ENCODE measurements around the gene IL34.

The IL34 gene

DNA sequence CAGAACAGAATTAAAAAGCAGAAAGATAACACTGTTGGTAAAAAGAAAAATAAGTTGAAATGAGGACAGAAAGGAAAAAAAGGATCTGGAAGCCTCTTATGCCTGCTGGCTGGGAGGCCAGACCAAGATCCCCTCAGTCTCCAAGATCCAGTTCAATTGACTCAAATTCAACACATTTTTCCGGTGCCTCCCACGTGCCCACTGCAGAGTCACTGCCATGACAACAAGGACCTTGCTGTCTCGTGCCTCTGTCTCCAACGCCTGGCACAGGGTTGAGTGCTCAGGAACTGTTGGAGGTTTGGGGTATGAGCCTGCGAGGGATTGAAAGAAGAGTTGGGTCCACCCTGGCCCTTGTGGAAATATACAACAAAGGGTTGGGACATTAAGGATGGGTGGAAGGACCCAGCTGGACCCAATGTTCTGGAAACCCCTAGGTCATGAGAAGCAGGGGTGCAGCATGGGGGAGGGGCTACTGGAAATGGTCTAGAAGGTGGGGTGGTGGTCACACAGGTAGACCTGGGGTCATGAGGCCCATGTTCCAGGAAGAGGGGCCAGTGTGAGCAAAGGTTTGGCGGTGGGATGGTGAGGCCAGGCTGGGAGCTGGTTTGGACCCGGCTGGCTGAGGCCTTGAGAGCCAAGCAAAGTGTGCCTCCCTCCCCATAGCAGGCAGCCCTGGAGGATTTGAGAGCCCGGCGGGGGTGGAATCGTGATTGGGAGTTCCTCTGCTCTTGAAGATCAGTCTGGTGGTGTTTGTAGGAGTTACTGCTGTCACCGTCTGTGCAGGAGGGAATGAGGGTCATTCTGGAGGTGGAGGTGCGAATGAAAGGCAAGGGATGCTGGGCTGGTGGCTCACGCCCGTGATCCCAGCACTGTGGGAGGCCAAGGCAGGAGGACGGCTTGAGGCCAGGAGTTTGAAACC, 1.3 kb downstream of the IL34 start:
- TF ChIP-seq, protein P1, sequence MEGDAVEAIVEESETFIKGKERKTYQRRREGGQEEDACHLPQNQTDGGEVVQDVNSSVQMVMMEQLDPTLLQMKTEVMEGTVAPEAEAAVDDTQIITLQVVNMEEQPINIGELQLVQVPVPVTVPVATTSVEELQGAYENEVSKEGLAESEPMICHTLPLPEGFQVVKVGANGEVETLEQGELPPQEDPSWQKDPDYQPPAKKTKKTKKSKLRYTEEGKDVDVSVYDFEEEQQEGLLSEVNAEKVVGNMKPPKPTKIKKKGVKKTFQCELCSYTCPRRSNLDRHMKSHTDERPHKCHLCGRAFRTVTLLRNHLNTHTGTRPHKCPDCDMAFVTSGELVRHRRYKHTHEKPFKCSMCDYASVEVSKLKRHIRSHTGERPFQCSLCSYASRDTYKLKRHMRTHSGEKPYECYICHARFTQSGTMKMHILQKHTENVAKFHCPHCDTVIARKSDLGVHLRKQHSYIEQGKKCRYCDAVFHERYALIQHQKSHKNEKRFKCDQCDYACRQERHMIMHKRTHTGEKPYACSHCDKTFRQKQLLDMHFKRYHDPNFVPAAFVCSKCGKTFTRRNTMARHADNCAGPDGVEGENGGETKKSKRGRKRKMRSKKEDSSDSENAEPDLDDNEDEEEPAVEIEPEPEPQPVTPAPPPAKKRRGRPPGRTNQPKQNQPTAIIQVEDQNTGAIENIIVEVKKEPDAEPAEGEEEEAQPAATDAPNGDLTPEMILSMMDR (IDR thresholded peaks at IDR 0.05; ENCODE audit: borderline replicate concordance, insufficient read depth, low read depth, low read length) = no peak
- no peak overlapping the region for H3K4me3 ChIP-seq (ENCODE audit: low read depth, low read length)

DNA sequence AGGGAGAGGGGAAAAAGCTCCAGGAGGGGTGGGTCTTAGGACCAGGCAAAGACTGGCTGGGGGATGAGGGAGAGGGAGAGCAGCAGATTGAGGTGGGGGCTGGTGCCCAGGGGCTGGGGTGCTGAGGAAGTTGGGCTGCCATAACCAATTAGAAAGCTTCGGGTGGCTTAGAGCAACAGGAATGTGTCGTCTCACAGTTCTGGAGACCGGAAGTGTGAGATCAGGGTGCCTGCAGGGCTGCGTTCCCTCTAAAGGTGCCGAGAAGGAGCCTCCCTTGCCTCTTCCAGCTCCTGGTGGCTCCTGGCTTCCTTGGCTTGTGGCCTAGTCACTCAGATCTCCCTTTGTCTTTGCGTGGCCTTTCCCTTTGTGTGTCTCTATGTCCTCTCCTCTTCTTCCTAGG, 2.2 kb downstream of the IL34 start:
- H3K4me3 ChIP-seq (ENCODE audit: low read depth, low read length) = no peak overlapping the region
- TF ChIP-seq, protein P1 (IDR thresholded peaks at IDR 0.05; ENCODE audit: borderline replicate concordance, insufficient read depth, low read depth, low read length) = no peak

DNA sequence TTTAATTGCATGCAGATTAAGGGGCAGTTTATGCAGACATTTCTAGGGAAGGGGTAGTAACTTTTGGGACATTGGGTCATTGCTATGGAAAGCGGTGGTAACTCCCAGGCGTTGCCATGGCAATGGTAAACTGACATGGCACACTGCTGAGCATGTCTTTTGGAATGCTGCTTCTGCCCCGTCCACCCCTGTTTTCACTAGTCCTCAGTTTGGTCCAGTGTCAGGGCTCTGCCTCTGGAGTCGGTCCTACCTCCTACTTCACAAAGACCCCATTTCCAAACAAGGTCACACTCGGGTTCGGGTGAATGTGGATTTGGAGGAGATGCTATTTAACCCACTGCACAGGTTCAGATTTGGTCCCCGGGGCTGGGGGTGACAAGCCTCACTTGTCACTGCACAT, 2.9 kb downstream of the IL34 start:
- TF ChIP-seq, protein P1 (IDR thresholded peaks at IDR 0.05; ENCODE audit: borderline replicate concordance, insufficient read depth, low read depth, low read length) = no peak
- no peak overlapping the region for H3K4me3 ChIP-seq (ENCODE audit: low read depth, low read length)

DNA sequence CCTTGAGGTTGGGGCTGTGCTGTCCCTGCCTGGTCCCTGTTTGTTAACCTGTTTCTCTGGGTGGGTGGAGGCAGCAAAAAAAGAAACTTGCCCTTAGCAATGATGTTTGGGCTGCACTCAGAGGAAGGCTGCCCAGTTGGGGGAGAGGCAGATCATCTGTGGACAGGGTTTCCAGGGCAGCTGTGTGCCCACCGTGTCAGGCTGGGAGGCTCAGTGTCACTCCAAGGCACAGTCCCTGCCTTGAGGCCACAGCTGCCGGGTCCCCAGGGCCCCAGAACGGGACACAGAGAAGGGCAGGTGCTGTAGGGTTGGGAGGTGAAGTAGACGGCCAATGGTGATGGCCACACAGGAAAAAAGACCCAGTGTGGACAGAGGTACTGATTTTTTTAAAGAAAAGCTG, 3.9 kb downstream of the IL34 start:
- H3K4me3 ChIP-seq (ENCODE audit: low read depth, low read length) = no peak overlapping the region
- TF ChIP-seq, protein P1 (IDR thresholded peaks at IDR 0.05; ENCODE audit: borderline replicate concordance, insufficient read depth, low read depth, low read length) = no peak

DNA sequence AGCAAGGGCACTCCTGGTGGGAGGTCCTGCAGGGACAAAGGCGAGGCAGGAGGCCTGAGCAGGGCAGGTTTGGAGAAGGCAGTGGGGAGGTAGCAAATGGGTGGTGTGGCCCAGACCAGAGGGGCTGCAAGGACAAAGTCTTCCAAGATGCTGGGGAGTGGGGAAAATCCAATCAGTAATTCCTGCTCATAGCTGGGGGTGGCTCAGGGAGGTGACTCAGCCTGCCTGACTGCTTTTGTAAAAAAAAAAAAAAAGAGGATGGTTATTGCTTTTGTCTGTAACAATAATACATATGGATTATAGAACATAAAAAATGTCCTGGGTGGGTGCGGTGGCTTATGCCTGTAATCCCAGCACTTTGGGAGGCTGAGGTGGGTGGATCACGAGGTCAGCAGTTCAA, 5.2 kb downstream of the IL34 start:
- no peak overlapping the region for H3K4me3 ChIP-seq (ENCODE audit: low read depth, low read length)
- TF ChIP-seq, protein P1 (IDR thresholded peaks at IDR 0.05; ENCODE audit: borderline replicate concordance, insufficient read depth, low read depth, low read length) = no peak

DNA sequence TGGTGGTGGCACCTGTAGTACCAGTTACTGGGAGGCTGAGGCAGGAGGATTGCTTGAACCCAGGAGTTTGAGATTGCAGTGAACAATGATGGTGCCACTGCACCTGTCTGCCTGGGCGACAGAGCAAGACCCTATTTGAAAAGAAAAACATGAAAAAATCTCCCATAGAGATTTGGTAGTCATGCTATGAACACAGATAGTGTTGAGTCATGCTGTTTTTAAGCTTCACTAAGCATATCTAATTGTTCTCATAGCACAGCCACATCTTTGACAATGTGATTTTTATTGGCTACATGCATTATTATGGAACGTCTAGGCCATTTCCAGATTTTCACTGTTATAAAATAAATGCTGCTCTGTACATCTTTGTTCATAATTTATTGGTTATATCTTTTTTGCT, 6.0 kb downstream of the IL34 start:
- TF ChIP-seq, protein P1 (IDR thresholded peaks at IDR 0.05; ENCODE audit: borderline replicate concordance, insufficient read depth, low read depth, low read length) = no peak
- no peak overlapping the region for H3K4me3 ChIP-seq (ENCODE audit: low read depth, low read length)

DNA sequence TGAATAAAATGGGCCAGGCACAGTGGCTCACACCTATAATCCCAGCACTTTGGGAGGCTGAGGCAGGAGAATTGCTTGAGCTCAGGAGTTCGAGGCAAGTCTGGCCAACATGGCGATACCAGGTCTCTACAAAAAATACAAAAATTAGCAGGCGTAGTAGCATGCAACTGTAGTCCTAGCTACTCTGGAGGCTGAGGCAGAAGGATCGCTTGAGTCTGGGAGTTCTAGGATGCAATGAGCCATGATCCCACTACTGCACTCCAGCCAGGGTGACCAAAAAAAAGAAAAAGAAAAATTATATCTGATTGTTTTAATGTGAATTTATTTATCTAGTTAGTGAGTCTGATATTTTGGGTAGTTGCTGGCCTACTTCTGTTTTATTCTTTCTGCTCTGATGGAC, 7.0 kb downstream of the IL34 start:
- TF ChIP-seq, protein P1 (IDR thresholded peaks at IDR 0.05; ENCODE audit: borderline replicate concordance, insufficient read depth, low read depth, low read length) = no peak
- H3K4me3 ChIP-seq (ENCODE audit: low read depth, low read length) = no peak overlapping the region

Measured in GM12875 (cell line).